ENCODE measurements around the gene SPRED2.

SPRED2 gene

DNA sequence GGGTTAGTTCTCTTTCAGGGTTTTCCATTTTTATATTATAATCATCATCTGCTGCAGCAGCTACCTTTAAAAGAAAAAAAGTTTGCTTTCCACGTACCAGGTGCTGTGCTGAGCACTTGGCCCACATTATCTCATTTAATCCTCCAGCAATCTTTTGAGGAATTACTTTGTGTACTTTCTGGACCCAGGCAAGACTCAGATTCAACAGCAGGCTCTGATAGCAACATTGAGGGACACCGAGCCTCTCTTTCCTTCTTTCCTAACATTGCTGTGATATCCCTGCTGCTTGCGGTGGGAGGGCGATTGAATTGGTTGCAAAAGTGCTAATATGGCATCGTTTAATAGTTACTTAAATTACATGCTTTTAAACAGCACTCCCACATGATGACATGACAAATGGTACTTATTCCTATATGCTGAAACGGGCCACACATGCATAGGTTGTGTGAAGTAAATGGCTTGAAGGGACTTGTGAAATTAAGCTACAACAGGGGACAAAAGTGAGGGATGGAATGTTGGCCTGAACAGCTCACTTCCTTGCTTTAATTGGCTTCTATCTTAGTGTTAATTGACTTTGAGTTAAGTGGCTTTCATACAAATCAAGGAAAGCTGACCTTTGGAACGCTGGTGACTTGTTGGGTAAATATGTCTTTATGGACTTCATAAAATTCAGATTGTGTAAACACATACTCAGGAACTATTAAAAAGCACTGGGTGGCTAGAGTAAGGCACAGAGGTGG lies 21.2 kb downstream of the SPRED2 start (continued):
- TF ChIP-seq, protein P1, sequence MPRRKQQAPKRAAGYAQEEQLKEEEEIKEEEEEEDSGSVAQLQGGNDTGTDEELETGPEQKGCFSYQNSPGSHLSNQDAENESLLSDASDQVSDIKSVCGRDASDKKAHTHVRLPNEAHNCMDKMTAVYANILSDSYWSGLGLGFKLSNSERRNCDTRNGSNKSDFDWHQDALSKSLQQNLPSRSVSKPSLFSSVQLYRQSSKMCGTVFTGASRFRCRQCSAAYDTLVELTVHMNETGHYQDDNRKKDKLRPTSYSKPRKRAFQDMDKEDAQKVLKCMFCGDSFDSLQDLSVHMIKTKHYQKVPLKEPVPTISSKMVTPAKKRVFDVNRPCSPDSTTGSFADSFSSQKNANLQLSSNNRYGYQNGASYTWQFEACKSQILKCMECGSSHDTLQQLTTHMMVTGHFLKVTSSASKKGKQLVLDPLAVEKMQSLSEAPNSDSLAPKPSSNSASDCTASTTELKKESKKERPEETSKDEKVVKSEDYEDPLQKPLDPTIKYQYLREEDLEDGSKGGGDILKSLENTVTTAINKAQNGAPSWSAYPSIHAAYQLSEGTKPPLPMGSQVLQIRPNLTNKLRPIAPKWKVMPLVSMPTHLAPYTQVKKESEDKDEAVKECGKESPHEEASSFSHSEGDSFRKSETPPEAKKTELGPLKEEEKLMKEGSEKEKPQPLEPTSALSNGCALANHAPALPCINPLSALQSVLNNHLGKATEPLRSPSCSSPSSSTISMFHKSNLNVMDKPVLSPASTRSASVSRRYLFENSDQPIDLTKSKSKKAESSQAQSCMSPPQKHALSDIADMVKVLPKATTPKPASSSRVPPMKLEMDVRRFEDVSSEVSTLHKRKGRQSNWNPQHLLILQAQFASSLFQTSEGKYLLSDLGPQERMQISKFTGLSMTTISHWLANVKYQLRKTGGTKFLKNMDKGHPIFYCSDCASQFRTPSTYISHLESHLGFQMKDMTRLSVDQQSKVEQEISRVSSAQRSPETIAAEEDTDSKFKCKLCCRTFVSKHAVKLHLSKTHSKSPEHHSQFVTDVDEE (CRISPR knock-in tag; IDR thresholded peaks at IDR 0.05): no peak
- TF ChIP-seq GLIS3 (CRISPR knock-in tag; IDR thresholded peaks at IDR 0.05) (no peak), ZFP3 (CRISPR knock-in tag; IDR thresholded peaks at IDR 0.05) (no peak), OSR1 (CRISPR knock-in tag; IDR thresholded peaks at IDR 0.05) (no peak), SNAI2 (CRISPR knock-in tag; IDR thresholded peaks at IDR 0.05) (no peak)
- TF ChIP-seq, protein P2, sequence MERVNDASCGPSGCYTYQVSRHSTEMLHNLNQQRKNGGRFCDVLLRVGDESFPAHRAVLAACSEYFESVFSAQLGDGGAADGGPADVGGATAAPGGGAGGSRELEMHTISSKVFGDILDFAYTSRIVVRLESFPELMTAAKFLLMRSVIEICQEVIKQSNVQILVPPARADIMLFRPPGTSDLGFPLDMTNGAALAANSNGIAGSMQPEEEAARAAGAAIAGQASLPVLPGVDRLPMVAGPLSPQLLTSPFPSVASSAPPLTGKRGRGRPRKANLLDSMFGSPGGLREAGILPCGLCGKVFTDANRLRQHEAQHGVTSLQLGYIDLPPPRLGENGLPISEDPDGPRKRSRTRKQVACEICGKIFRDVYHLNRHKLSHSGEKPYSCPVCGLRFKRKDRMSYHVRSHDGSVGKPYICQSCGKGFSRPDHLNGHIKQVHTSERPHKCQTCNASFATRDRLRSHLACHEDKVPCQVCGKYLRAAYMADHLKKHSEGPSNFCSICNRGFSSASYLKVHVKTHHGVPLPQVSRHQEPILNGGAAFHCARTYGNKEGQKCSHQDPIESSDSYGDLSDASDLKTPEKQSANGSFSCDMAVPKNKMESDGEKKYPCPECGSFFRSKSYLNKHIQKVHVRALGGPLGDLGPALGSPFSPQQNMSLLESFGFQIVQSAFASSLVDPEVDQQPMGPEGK (CRISPR knock-in tag; IDR thresholded peaks at IDR 0.05; ENCODE audit: borderline replicate concordance): no peak

DNA sequence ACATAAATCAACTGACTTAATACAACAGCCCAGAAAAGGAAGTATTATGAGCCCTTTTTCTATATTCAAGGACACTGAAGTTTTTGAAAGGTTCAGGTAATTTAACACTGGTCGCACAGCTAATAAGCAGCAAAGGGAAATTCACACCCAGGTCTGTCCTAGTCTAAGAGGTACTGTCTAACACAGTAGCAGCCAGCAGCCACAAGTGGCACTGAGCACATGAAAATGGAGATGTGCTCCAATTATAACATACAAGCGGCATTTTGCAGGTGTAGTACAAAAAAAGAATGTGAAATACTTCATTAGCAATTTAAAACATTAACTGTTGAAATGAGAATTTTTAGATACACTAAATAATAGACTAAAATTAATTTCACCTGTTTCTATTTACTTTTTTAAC lies 23.4 kb downstream of the SPRED2 start:
- TF ChIP-seq, protein P3, sequence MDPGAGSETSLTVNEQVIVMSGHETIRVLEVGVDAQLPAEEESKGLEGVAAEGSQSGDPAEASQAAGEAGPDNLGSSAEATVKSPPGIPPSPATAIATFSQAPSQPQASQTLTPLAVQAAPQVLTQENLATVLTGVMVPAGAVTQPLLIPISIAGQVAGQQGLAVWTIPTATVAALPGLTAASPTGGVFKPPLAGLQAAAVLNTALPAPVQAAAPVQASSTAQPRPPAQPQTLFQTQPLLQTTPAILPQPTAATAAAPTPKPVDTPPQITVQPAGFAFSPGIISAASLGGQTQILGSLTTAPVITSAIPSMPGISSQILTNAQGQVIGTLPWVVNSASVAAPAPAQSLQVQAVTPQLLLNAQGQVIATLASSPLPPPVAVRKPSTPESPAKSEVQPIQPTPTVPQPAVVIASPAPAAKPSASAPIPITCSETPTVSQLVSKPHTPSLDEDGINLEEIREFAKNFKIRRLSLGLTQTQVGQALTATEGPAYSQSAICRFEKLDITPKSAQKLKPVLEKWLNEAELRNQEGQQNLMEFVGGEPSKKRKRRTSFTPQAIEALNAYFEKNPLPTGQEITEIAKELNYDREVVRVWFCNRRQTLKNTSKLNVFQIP (CRISPR knock-in tag; IDR thresholded peaks at IDR 0.05; ENCODE audit: borderline replicate concordance, low read depth): no peak
- TF ChIP-seq ZFP3 (CRISPR knock-in tag; IDR thresholded peaks at IDR 0.05) (no peak), ZC3H10 (CRISPR knock-in tag; IDR thresholded peaks at IDR 0.05) (no peak), PPARA (CRISPR knock-in tag; IDR thresholded peaks at IDR 0.05; ENCODE audit: borderline replicate concordance) (no peak)
- TF ChIP-seq, protein P2 (CRISPR knock-in tag; IDR thresholded peaks at IDR 0.05; ENCODE audit: borderline replicate concordance): no peak
- ATAC-seq: no peak

DNA sequence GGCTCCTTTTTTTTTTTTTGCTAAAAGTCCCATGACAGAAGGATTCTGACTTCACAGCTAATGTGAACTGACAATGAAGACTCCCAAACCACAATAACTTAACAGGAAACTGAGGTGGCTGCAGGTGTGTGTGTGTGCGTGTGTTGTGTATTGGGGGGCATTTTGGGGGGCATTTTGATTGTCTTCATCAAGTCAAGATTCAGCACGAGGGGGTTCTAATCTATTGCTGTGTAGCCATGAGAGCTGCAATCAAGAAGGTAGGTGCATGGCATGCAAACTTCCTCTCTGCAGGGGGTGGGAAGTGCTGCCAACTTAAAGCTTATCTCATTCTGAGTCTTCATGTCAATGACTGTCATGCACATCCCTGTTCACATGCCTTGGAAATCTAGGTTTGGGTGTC lies 25.2 kb downstream of the SPRED2 start:
- no peak for TF ChIP-seq ZC3H10 (CRISPR knock-in tag; IDR thresholded peaks at IDR 0.05)
- TF ChIP-seq OSR1 (CRISPR knock-in tag; IDR thresholded peaks at IDR 0.05): no peak
- TF ChIP-seq PPARA (CRISPR knock-in tag; IDR thresholded peaks at IDR 0.05; ENCODE audit: borderline replicate concordance): no peak
- TF ChIP-seq, protein P1 (CRISPR knock-in tag; IDR thresholded peaks at IDR 0.05): no peak
- no peak for TF ChIP-seq TOX (CRISPR knock-in tag; IDR thresholded peaks at IDR 0.05; ENCODE audit: borderline replicate concordance)
- no peak for TF ChIP-seq TCF4 (CRISPR knock-in tag; IDR thresholded peaks at IDR 0.05; ENCODE audit: borderline replicate concordance)
- TF ChIP-seq RARB (CRISPR knock-in tag; IDR thresholded peaks at IDR 0.05): no peak
- ATAC-seq: no peak

DNA sequence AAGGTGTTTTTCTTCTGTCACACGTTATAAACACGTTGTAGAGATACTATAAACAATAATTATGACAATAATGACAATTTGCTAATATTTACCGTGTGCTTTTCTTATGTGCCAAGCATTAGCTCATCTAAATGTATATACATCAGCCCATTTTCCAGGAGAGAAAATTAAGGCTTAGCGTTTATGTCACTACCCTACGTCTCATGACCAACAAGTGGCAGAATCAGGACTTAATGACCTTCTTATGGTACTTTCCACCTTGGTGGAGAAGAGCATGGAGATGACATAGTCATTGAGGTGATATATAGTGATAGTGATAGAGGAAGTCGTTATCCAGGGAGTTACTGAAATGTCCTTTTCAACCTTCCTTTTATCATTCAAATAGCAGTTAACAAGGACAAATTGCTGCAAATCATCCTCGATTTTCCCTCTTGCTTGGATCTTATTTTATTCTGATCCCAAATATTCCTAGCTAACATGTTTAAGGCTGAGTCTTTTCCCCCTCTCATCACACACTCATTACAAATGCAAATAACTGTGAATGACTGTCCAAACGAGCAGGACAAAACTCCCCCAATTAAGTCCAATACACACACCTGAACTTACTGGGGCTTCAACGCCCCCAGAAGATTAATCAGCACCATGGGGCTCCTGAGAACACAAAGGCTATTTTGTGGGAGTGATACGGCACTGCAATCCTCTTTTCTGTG lies 27.3 kb downstream of the SPRED2 start:
- no peak for ATAC-seq
- TF ChIP-seq TCF4 (CRISPR knock-in tag; IDR thresholded peaks at IDR 0.05; ENCODE audit: borderline replicate concordance) (no peak), GLIS3 (CRISPR knock-in tag; IDR thresholded peaks at IDR 0.05) (no peak), ZNF70 (CRISPR knock-in tag; IDR thresholded peaks at IDR 0.05) (no peak), ZNF565 (CRISPR knock-in tag; conservative IDR thresholded peaks at IDR 0.05; ENCODE audit: low read depth) (no peak), ARNTL (CRISPR knock-in tag; IDR thresholded peaks at IDR 0.05; ENCODE audit: borderline replicate concordance, low read depth) (no peak), RARB (CRISPR knock-in tag; IDR thresholded peaks at IDR 0.05) (no peak), ZNF8 (CRISPR knock-in tag; IDR thresholded peaks at IDR 0.05) (no peak), ZFP30 (CRISPR knock-in tag; IDR thresholded peaks at IDR 0.05) (no peak)
- TF ChIP-seq, protein P4, sequence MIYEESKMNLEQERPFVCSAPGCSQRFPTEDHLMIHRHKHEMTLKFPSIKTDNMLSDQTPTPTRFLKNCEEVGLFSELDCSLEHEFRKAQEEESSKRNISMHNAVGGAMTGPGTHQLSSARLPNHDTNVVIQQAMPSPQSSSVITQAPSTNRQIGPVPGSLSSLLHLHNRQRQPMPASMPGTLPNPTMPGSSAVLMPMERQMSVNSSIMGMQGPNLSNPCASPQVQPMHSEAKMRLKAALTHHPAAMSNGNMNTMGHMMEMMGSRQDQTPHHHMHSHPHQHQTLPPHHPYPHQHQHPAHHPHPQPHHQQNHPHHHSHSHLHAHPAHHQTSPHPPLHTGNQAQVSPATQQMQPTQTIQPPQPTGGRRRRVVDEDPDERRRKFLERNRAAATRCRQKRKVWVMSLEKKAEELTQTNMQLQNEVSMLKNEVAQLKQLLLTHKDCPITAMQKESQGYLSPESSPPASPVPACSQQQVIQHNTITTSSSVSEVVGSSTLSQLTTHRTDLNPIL (CRISPR knock-in tag; IDR thresholded peaks at IDR 0.05; ENCODE audit: low read depth): no peak
- TF ChIP-seq, protein P3 (CRISPR knock-in tag; IDR thresholded peaks at IDR 0.05; ENCODE audit: borderline replicate concordance, low read depth): no peak

All from SK-N-SH treated with all-trans-retinoic acid at 6 μM for 48 hours (cell line).